GM23248 (cell line): ENCODE data around the gene STRIP2. TPM values are rescaled to one million over a fixed set of nuclear protein-coding genes. Genes with fewer than 3 reads are reported as not detected.
A peak's percentile ranks its signal among the peaks of the same experiment; 100 is the strongest.
"Not testable (repeated sequence)": the region's sequence is repeated elsewhere in the genome, so short reads cannot be mapped to it uniquely, and the experiment has no call there.

Experiments used
- DNase-seq: peaks from one replicate; pipeline ENCODE4 v3.0.0-alpha.2; 2015
- H2AFZ ChIP-seq: fragments of 200-600 bp; sonication (generic); 2 replicates; pipeline ENCODE4 v1.6.1; 2016; ENCODE audit warnings: antibody characterized with exemption
- H3F3A ChIP-seq: fragments of 200-600 bp; sonication (generic); 2 replicates; pipeline ENCODE4 v1.6.1; 2016; ENCODE audit warnings: mild to moderate bottlenecking, antibody characterized with exemption, mixed run types; ENCODE audit not compliant: insufficient read depth
- H3K27ac ChIP-seq: fragments of 200-600 bp; sonication (generic); 2 replicates; pipeline ENCODE4 v1.5.1; 2016; ENCODE audit warnings: mild to moderate bottlenecking
- H3K27me3 ChIP-seq: fragments of 200-600 bp; sonication (generic); replicated peaks from 2 replicates; pipeline ENCODE4 v1.6.1; 2016; ENCODE audit warnings: mild to moderate bottlenecking; ENCODE audit not compliant: insufficient read depth
- H3K36me3 ChIP-seq: fragments of 200-600 bp; sonication (generic); 2 replicates; pipeline ENCODE4 v1.6.1; 2016; ENCODE audit warnings: low read depth, mild to moderate bottlenecking
- H3K4me1 ChIP-seq: fragments of 200-600 bp; sonication (generic); 2 replicates; pipeline ENCODE4 v1.6.1; 2016; ENCODE audit warnings: mild to moderate bottlenecking; ENCODE audit not compliant: insufficient read depth
- H3K4me2 ChIP-seq: fragments of 200-600 bp; sonication (generic); one replicate; pipeline ENCODE4 v1.6.1; 2016; ENCODE audit warnings: mild to moderate bottlenecking; ENCODE audit not compliant: unreplicated experiment
- H3K4me3 ChIP-seq: fragments of 200-600 bp; sonication (generic); 2 replicates; pipeline ENCODE4 v1.5.1; 2016; ENCODE audit warnings: mild to moderate bottlenecking
- H3K79me2 ChIP-seq: fragments of 200-600 bp; sonication (generic); 2 replicates; pipeline ENCODE4 v1.6.1; 2016; ENCODE audit warnings: mild to moderate bottlenecking; ENCODE audit not compliant: insufficient read depth
- H3K9ac ChIP-seq: fragments of 200-600 bp; sonication (generic); 2 replicates; pipeline ENCODE4 v1.6.1; 2016; ENCODE audit warnings: mild to moderate bottlenecking
- H3K9me2 ChIP-seq: fragments of 200-600 bp; sonication (generic); 2 replicates; pipeline ENCODE4 v1.6.1; 2016; ENCODE audit warnings: mixed run types, mild to moderate bottlenecking, moderate library complexity; ENCODE audit not compliant: insufficient read depth
- H3K9me3 ChIP-seq: fragments of 200-600 bp; sonication (generic); one replicate; pipeline ENCODE4 v1.6.1; 2017; ENCODE audit warnings: low read depth
- H4K20me1 ChIP-seq: fragments of 200-600 bp; sonication (generic); 2 replicates; pipeline ENCODE4 v1.6.0; 2016; ENCODE audit not compliant: insufficient read depth
- EZH2 ChIP-seq: fragments of 200-600 bp; sonication (generic); IDR thresholded peaks from 2 replicates; pipeline ENCODE4 v1.6.1; 2018; ENCODE audit warnings: antibody characterized with exemption, mild to moderate bottlenecking; ENCODE audit not compliant: insufficient read depth, poor library complexity, severe bottlenecking
- EZH2phosphoT487 ChIP-seq: fragments of 200-600 bp; sonication (generic); IDR thresholded peaks from 2 replicates; pipeline ENCODE4 v1.6.1; 2018; ENCODE audit warnings: antibody characterized with exemption, moderate library complexity, mild to moderate bottlenecking, low read depth; ENCODE audit not compliant: insufficient read depth
- WGBS, 2 experiments: methylation state at CpG; one replicate each; pipeline ENCODE4 v1.1.6; 2015 to 2017; ENCODE audit warnings: low lambda C conversion rate in 2 of 2, low coverage in 1 of 2; ENCODE audit errors: missing lambda C conversion rate in 2 of 2; 5-methylcytosine and 5-hydroxymethylcytosine counted together
- in situ Hi-C: fragments of 300-500 bp; cut with MboI; formaldehyde crosslinking; loops from 2 replicates; pipeline ENCODE4 v1.15.0; 2020
- polyA plus RNA-seq: library from polyadenylated mRNA; unstranded; fragments of >200 nt; fragmentation: Nextera tagmentation; extraction: Ambion mirVana; gene quantifications from 2 replicates; pipeline ENCODE4 v1.2.1, GENCODE V29; 2016
- total RNA-seq: library from RNA; depleted of rRNA; stranded (reverse); fragments of >200 nt; shearing (Covaris generic); gene quantifications from 2 replicates; pipeline ENCODE4 v1.2.3, GENCODE V29; 2014

STRIP2 gene
- total and polyA plus RNA-seq, 2 experiments from 2014 or later: 1.5 to 2.2 TPM

DNA sequence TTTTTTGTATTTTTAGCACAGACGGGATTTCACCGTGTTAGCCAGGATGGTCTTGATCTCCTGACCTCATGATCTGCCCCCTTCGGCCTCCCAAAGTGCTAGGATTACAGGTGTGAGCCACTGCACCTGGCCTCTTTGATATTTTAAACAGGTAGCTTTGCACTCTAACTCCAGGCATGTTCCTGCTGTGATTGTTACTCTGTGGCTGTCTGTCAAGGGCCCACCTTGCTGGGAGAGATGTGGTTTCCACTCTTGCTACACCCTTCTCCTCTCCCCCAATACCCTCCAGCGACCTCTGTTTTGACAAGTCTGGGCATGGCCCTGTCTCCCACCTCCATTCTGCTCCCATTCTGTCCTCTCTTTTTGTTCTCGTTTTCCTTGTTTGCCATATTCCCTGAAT is 85.2 kb downstream of the STRIP2 start:
- H3K9ac ChIP-seq: no peak overlapping the region
- H3K9me2 ChIP-seq: no peaks in the 10 kb centered on the region
- no peaks in the 10 kb centered on the region for H3K36me3 ChIP-seq
- H3K9me3 ChIP-seq: no peaks in the 10 kb centered on the region
- peaks cover 11% of the 10 kb centered on the region for H3K4me1 ChIP-seq
- DNase-seq: no peak
- in situ Hi-C loops: no loop called here
- WGBS, 2 experiments: 28 to 29% methylated on average over 5 of the region's 5 CpGs
- TF ChIP-seq EZH2phosphoT487: no peak
- TF ChIP-seq EZH2: no peak
- no peaks in the 10 kb centered on the region; the same call in 1 of the 2 replicates for H3K27me3 ChIP-seq
- no peaks in the 10 kb centered on the region for H4K20me1 ChIP-seq
- H3K4me3 ChIP-seq: no peak overlapping the region
- 0 out of 2 replicates have a peak, but pooled peaks cover 7% of the 10 kb centered on the region for H3F3A ChIP-seq
- no peak overlapping the region for H2AFZ ChIP-seq
- no peak overlapping the region for H3K27ac ChIP-seq
- H3K79me2 ChIP-seq: no peaks in the 10 kb centered on the region
- H3K4me2 ChIP-seq: no peak overlapping the region

- Histone ChIP-seq H3K4me2 (no peak overlapping the region), H4K20me1 (no peaks in the 10 kb centered on the region), H3K27me3 (no peaks in the 10 kb centered on the region; the same call in 1 of the 2 replicates), H3K4me3 (no peak overlapping the region), H3F3A (no peaks in the 10 kb centered on the region), H3K9ac (no peak overlapping the region), H3K27ac (no peak overlapping the region), H3K9me2 (no peaks in the 10 kb centered on the region), H3K9me3 (no peaks in the 10 kb centered on the region), H3K36me3 (no peaks in the 10 kb centered on the region), H2AFZ (no peak overlapping the region), H3K4me1 (peaks cover 5% of the 10 kb centered on the region), H3K79me2 (no peaks in the 10 kb centered on the region)
- 54 to 55% methylated on average over 29 to 30 of the region's 30 CpGs for WGBS, 2 experiments
- no peak for TF ChIP-seq EZH2phosphoT487
- no peak for TF ChIP-seq EZH2
- in situ Hi-C loops: no loop called here
- peak; percentile 55 for DNase-seq
Measured at GRCh38 chr7:129522088-129522970, 88.1 kb downstream of the STRIP2 start.

- DNase-seq: no peak
- Histone ChIP-seq H3K27me3 (no peaks in the 10 kb centered on the region; the same call in 1 of the 2 replicates), H3K9ac (no peak overlapping the region), H3K79me2 (no peaks in the 10 kb centered on the region), H3K4me1 (peaks cover 5% of the 10 kb centered on the region), H3K36me3 (no peaks in the 10 kb centered on the region), H3K9me3 (no peaks in the 10 kb centered on the region), H3K27ac (no peak overlapping the region), H2AFZ (no peak overlapping the region), H3K4me3 (no peak overlapping the region), H4K20me1 (no peaks in the 10 kb centered on the region), H3K9me2 (no peaks in the 10 kb centered on the region), H3F3A (no peaks in the 10 kb centered on the region), H3K4me2 (no peak overlapping the region)
- no peak for TF ChIP-seq EZH2
- no peak for TF ChIP-seq EZH2phosphoT487
- in situ Hi-C loops: no loop called here
- 41 to 59% methylated on average over 5 of the region's 5 CpGs for WGBS, 2 experiments
Measured at GRCh38 chr7:129522971-129523340, 88.7 kb downstream of the STRIP2 start.

DNA sequence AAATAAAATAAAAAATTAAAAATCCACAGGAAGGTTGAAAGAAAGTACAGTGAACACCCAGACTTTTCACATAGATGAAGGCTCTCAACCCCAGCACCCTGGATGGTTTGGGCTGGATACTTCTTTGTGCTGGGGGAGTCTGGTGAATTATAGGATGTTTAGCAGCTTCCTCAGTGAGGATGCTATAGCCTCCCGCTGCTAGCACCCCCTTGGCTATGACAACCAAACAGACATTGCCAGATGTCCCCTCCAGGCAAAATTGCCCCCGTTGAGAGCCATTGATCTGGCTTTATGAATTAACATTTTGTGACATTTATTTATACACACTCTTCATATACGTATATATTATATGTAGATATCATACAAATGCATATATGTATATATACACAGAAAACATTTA is 89.7 kb downstream of the STRIP2 start:
- Histone ChIP-seq H3K4me1 (peaks cover 5% of the 10 kb centered on the region), H3K79me2 (no peaks in the 10 kb centered on the region), H3K9me2 (no peaks in the 10 kb centered on the region), H3K27ac (no peak overlapping the region), H3F3A (no peaks in the 10 kb centered on the region), H3K4me3 (no peak overlapping the region), H3K9me3 (no peaks in the 10 kb centered on the region), H4K20me1 (no peaks in the 10 kb centered on the region), H3K9ac (no peak overlapping the region), H2AFZ (no peak overlapping the region), H3K36me3 (no peaks in the 10 kb centered on the region), H3K27me3 (no peaks in the 10 kb centered on the region; the same call in 1 of the 2 replicates), H3K4me2 (no peak overlapping the region)
- TF ChIP-seq EZH2phosphoT487: no peak
- TF ChIP-seq EZH2: no peak
- 62 to 71% methylated on average over 3 of the region's 3 CpGs for WGBS, 2 experiments
- DNase-seq: no peak
- in situ Hi-C loops: no loop called here

GRCh38 chr7:129524405-129524804 is 90.2 kb downstream of the STRIP2 start:
- H4K20me1 ChIP-seq, H3K4me1 ChIP-seq, H3K4me3 ChIP-seq, H3K9me3 ChIP-seq, H3K9ac ChIP-seq, H3K36me3 ChIP-seq, H3K79me2 ChIP-seq, in situ Hi-C loops, H3K27me3 ChIP-seq, H3K27ac ChIP-seq, H3F3A ChIP-seq, H3K9me2 ChIP-seq, H3K4me2 ChIP-seq, H2AFZ ChIP-seq: not testable (repeated sequence)
- WGBS, 2 experiments: 0 to 6% methylated on average over 2 of the region's 2 CpGs
- DNase-seq: peak; percentile 92
